Esophagus muscularis mucosa (tissue), 4 donors: ENCODE results near the gene DIP2A.
"Not testable (repeated sequence)": the region's sequence is repeated elsewhere in the genome, so short reads cannot be mapped to it uniquely, and the experiment has no call there.

Source experiments
- CTCF ChIP-seq, 3 experiments: fragments of 200-600 bp in 2 of 3; fragments of 450-650 bp in 1 of 3; sonication (generic) in 2 of 3; IDR thresholded peaks; one replicate each; pipeline ENCODE4 v1.5.1; 2017 to 2019; ENCODE audit warnings: antibody characterized with exemption in 3 of 3, mild to moderate bottlenecking in 2 of 3, moderate library complexity in 1 of 3
- EP300 ChIP-seq: sonication (generic); formaldehyde crosslinking; IDR thresholded peaks from one replicate; pipeline ENCODE4 v1.6.1; 2017; ENCODE audit warnings: antibody characterized with exemption
- POLR2A ChIP-seq: fragments of 450-650 bp; IDR thresholded peaks from one replicate; pipeline ENCODE4 v1.6.1; 2017; ENCODE audit warnings: antibody characterized with exemption, moderate library complexity, mild to moderate bottlenecking, low read depth

DNA sequence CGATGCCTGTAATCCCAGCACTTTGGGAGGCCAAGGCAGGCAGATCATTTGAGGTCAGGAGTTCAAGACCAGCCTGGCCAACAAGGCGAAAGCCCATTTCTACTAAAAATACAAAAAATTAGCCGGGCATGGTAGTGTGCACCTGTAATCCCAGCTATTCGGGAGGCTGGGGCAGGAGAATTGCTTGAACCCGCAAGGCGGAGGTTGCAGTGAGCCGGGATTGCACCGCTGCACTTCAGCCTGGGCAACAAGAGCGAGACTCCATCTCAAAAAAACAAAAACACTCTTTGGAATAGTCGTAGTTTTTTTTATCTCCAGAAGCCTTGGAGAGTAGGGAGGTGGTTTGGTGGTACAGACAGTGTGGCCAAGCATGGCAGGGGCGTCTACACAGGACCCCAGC, 25.6 kb upstream of the DIP2A start:
- TF ChIP-seq POLR2A; CTCF (IDR thresholded peaks at IDR 0.05); EP300: not testable (repeated sequence)
